Measurements from ENCODE around the gene SNAP29. TPM values are rescaled to one million over a fixed set of nuclear protein-coding genes. Genes with fewer than 3 reads are reported as not detected.
"Not testable (repeated sequence)": the region's sequence is repeated elsewhere in the genome, so short reads cannot be mapped to it uniquely, and the experiment has no call there.

Gene SNAP29
- total RNA-seq, 1 donor from 2014 or later = 24.3 TPM

DNA sequence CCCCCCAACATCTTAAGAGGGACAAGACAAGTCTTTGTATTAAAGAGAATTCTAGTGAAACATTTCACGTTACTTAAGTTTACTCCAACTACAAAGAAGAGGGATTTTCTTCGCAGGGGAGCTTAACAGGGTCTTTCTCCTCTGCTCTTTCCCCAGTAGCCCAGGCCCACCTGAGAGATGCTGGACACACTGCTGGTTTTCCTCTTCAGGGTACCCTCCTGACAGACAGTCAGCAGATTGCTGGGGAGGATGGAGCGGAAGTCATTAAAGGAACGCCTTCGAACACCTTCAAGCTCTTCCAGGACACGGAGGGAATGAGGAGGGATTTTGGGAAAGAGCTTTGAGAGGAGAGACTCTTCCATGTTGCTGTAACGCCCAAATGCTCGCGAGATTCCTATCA is 39.3 kb upstream of the SNAP29 start:
- no peak overlapping the region for H3K27ac ChIP-seq
- H3K4me3 ChIP-seq = no peak overlapping the region
- no peaks in the 10 kb centered on the region for H3K9me3 ChIP-seq
- no peaks in the 10 kb centered on the region for H3K4me1 ChIP-seq
- DNase-seq (no peak), ATAC-seq (no peak)
- no peaks in the 10 kb centered on the region for H3K27me3 ChIP-seq
- H3K36me3 ChIP-seq = peaks cover 93% of the 10 kb centered on the region
- TF ChIP-seq, protein P1, sequence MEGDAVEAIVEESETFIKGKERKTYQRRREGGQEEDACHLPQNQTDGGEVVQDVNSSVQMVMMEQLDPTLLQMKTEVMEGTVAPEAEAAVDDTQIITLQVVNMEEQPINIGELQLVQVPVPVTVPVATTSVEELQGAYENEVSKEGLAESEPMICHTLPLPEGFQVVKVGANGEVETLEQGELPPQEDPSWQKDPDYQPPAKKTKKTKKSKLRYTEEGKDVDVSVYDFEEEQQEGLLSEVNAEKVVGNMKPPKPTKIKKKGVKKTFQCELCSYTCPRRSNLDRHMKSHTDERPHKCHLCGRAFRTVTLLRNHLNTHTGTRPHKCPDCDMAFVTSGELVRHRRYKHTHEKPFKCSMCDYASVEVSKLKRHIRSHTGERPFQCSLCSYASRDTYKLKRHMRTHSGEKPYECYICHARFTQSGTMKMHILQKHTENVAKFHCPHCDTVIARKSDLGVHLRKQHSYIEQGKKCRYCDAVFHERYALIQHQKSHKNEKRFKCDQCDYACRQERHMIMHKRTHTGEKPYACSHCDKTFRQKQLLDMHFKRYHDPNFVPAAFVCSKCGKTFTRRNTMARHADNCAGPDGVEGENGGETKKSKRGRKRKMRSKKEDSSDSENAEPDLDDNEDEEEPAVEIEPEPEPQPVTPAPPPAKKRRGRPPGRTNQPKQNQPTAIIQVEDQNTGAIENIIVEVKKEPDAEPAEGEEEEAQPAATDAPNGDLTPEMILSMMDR (IDR thresholded peaks at IDR 0.05) = no peak
- intact Hi-C loops (cut with DNase I) = no loop called here

DNA sequence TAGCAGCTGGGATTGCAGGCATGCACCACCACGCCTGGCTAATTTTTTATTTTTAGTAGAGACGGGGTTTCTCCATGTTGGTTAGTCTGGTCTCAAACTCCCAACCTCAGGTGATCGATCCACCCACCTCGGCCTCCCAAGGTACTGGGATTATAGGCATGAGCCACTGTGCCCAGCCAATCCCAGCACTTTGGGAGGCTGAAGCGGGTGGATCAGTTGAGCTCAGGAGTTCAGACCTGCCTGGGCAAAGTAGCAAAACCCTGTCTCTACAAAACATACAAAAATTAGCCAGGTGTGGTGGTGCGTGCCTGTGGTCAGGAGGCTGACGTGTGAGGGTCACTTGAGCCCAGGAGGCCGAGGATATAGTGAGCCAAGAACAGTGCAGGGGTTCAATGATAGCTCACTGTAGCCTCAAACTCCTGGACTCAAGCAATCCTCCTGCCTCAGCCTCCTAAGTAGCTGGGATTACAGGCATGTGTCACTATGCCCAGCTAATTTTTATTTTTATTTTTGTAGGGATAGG is 37.0 kb upstream of the SNAP29 start:
- H3K4me3 ChIP-seq; H3K27ac ChIP-seq; ATAC-seq; H3K27me3 ChIP-seq; H3K9me3 ChIP-seq; intact Hi-C loops (cut with DNase I); H3K4me1 ChIP-seq; DNase-seq: not testable (repeated sequence)
- peaks cover 88% of the 10 kb centered on the region for H3K36me3 ChIP-seq

DNA sequence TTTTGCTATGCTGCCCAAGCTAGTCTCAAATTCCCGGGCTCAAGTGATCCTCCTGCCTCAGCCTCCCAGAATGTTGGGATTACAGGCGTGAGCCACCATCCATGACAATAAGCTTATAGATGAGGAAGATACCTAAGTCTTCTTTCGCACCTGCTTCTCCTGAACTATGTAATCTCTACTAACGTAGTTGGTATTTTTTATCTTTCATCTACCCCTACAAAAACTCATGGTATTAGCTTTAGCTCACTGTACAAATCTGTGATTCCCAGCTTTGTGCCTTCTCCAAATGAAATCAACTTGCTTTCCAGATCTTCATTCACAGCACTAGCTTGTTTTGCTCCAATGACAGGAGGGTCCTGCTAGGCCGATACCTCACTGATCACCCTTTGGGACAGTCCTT is 36.6 kb upstream of the SNAP29 start:
- DNase-seq = no peak
- TF ChIP-seq, protein P1 (IDR thresholded peaks at IDR 0.05) = no peak
- H3K9me3 ChIP-seq = no peaks in the 10 kb centered on the region
- no peak overlapping the region for H3K4me3 ChIP-seq
- no peaks in the 10 kb centered on the region for H3K4me1 ChIP-seq
- H3K27me3 ChIP-seq = no peaks in the 10 kb centered on the region
- ATAC-seq = no peak
- H3K27ac ChIP-seq = no peak overlapping the region
- intact Hi-C loops (cut with DNase I) = no loop called here
- H3K36me3 ChIP-seq = peaks cover 88% of the 10 kb centered on the region

DNA sequence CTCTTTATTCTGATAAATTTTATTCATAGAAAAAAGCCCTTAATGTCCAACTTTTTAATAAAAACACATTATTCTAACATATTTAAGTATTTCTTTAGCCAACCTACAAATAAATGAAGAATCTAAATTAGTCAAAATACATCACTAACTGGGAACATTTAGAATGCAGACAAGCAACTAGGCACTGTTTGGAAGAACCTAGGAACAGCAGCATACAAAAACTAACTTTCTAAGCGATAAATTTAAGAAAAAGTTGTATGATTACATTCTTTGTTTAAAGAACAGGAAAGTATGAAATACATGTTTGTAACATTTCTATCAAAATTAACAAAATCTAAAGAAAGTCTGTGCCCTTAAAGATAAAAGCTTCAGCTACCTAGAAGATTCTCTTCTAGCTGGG is 35.5 kb upstream of the SNAP29 start:
- ATAC-seq (no peak), DNase-seq (no peak)
- intact Hi-C loops (cut with DNase I) = no loop called here
- no peak overlapping the region for H3K4me3 ChIP-seq
- no peak overlapping the region for H3K27ac ChIP-seq
- H3K36me3 ChIP-seq = peaks cover 88% of the 10 kb centered on the region
- TF ChIP-seq, protein P1 (IDR thresholded peaks at IDR 0.05) = no peak
- H3K9me3 ChIP-seq = no peaks in the 10 kb centered on the region
- no peaks in the 10 kb centered on the region for H3K27me3 ChIP-seq
- no peaks in the 10 kb centered on the region for H3K4me1 ChIP-seq

DNA sequence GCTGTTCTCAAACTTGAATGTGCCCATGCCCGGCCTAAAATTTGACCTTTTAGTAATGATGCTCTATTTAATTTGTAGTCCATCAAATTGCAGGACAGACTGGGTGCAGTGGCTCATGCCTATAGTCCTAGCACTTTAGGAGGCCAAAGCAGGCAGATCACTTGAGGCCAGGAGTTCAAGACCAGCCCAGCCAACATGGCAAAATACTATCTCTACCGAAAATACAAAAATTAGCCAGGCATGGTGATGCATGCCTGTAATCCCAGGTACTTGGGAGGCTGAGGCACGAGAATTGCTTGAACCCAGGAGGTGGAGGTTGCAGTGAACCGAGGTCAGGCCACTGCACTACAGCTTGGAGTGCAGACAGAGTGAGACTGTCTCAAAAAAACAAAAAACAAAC is 33.6 kb upstream of the SNAP29 start:
- H3K4me3 ChIP-seq; DNase-seq; intact Hi-C loops (cut with DNase I); H3K9me3 ChIP-seq; ATAC-seq; H3K27ac ChIP-seq; H3K4me1 ChIP-seq; H3K27me3 ChIP-seq: not testable (repeated sequence)
- peaks cover 86% of the 10 kb centered on the region for H3K36me3 ChIP-seq

DNA sequence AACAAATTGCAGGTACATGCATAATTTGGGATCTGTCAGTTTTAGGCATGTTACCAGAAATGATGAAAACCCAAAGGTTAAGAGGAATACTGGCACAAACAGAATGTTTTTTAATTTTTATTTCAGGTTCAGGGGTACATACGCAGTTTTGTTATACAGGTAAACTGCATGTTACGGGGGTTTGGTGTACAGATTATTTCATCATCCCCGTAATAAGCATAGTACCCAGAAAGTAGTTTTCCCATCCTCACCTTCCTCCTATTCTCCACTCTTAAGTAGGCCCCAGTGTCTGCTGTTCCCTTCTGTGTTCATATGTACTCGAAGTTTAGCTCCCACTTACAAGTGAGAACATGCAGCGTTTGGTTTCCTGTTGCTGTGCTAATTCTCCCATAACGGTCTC is 33.2 kb upstream of the SNAP29 start:
- ATAC-seq (no peak), DNase-seq (no peak)
- Histone ChIP-seq H3K4me3 (no peak overlapping the region), H3K9me3 (no peaks in the 10 kb centered on the region), H3K4me1 (no peaks in the 10 kb centered on the region), H3K36me3 (peaks cover 86% of the 10 kb centered on the region), H3K27me3 (no peaks in the 10 kb centered on the region), H3K27ac (no peak overlapping the region)
- intact Hi-C loops (cut with DNase I) = no loop called here
- TF ChIP-seq, protein P1 (IDR thresholded peaks at IDR 0.05) = no peak

DNA sequence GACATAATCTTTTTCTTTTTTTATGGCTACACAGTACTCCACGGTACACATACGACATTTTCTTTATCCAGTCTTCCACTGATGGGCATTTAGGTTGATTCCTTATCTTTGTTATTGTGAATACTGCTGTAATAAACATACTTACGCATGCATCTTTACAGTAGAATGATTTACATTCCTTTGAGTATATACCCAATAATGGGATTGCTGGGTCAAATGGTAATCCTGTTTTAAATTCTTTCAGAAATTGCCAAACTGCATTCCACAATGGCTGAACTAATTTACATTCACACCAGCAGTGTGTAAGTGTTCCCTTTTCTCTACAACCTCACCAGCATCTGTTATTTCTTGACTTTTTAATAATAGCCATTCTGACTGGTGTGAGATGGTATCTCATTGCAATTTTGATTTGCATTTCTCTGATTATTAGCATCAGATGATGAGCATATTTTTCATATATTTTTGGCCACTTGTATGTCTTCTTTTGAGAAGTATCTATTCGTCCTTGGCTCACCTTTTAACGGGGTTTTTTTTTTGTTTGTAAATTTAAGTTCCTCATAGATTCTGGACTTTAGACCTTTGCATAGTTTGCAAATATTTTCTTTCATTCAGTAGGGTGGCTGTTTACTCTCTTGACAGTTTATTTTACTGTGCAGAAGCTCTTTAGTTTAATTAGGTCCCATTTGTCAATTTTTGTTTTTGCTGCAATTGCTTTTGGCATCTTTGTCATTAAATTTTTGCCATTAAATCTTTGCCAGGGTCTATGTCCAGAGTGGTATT is 32.2 kb upstream of the SNAP29 start:
- DNase-seq; H3K4me3 ChIP-seq; H3K4me1 ChIP-seq; H3K9me3 ChIP-seq; H3K27me3 ChIP-seq; intact Hi-C loops (cut with DNase I); H3K27ac ChIP-seq; ATAC-seq: not testable (repeated sequence)
- peaks cover 88% of the 10 kb centered on the region for H3K36me3 ChIP-seq
